HCT116 (cell line): ENCODE results near the gene ASIC5. TPM values are rescaled to one million over a fixed set of nuclear protein-coding genes. Genes with fewer than 3 reads are reported as not detected.

Experiments
- ATAC-seq: fragments of 200-7000 bp; cut with Tn5 transposase; 2 replicates; pipeline ENCODE4 v1.9.1; 2020; ENCODE audit warnings: mild to moderate bottlenecking, moderate library complexity
- BruUV-seq: library from RNA; stranded (reverse); fragments of 400-500 nt; replicated peaks from 2 replicates; lab custom pipeline; 2021; lab: Mats Ljungman, UMichigan
- CTCF ChIA-PET: fragments of 300-600 bp; sonication (Branson Sonifier 250); formaldehyde crosslinking; loops from one replicate; lab custom pipeline; 2021; ENCODE audit warnings: antibody characterized with exemption; lab: Charles Lee
- POLR2A ChIA-PET: fragments of 300-600, 350-600 bp; sonication (Branson Sonifier 250); formaldehyde crosslinking; loops from one replicate; lab custom pipeline; 2021; ENCODE audit warnings: antibody characterized with exemption; lab: Charles Lee
- RAD21 ChIA-PET, 2 experiments: fragments of 300-600 bp; sonication (Branson Sonifier 250); formaldehyde crosslinking; loops; one replicate each; lab custom pipeline; 2023; ENCODE audit warnings: low total read pairs in 2 of 2; ENCODE audit not compliant: uncharacterized antibody in 2 of 2, unreplicated experiment in 2 of 2, low non-redundant PET in 1 of 2; lab: Charles Lee
- DNase-seq: peaks from one replicate; pipeline ENCODE4 v3.0.0-alpha.2; 2010; ENCODE audit warnings: low read depth, low spot score
- H2AFZ ChIP-seq: fragments of 200-600 bp; shearing (Covaris generic), sonication (generic); 2 replicates; pipeline ENCODE4 v1.6.1; 2017; ENCODE audit warnings: low read depth, mixed run types, mixed read lengths, antibody characterized with exemption, low read length; ENCODE audit not compliant: poor library complexity, severe bottlenecking
- H3K27ac ChIP-seq: 2 replicates; pipeline ENCODE4 v1.5.1; 2012; ENCODE audit warnings: low read depth, low read length
- H3K27me3 ChIP-seq: fragments of 200-600 bp; sonication (generic); 2 replicates; pipeline ENCODE4 v1.6.1; 2016; ENCODE audit warnings: mixed run types, low read length, mixed read lengths; ENCODE audit not compliant: insufficient read depth
- H3K36me3 ChIP-seq, 2 experiments: fragments of 200-500 bp in 1 of 2; fragments of 200-600 bp in 1 of 2; sonication (Bioruptor generic) in 1 of 2; sonication (generic) in 1 of 2; 2 replicates each; pipeline versions ENCODE4 v1.5.1 to v1.6.1; 2014 to 2016; ENCODE audit warnings: low read length in 2 of 2, inconsistent platforms in 1 of 2, mixed read lengths in 1 of 2, mixed run types in 1 of 2; ENCODE audit not compliant: insufficient read depth in 2 of 2, control insufficient read depth in 1 of 2
- H3K4me1 ChIP-seq, 2 experiments: fragments of 200-600 bp in 1 of 2; sonication (generic) in 1 of 2; 2 replicates each; pipeline versions ENCODE4 v1.5.1 to v1.6.1; 2012 to 2017; ENCODE audit warnings: low read length in 2 of 2, inconsistent platforms in 1 of 2, mild to moderate bottlenecking in 1 of 2, mixed read lengths in 1 of 2, mixed run types in 1 of 2, moderate library complexity in 1 of 2; ENCODE audit not compliant: insufficient read depth in 2 of 2, control insufficient read depth in 1 of 2
- H3K4me2 ChIP-seq: fragments of 200-600 bp; sonication (generic); 2 replicates; pipeline ENCODE4 v1.6.1; 2017; ENCODE audit warnings: mixed run types, low read length, mixed read lengths
- H3K4me3 ChIP-seq, 2 experiments: fragments of 200-600 bp in 1 of 2; sonication (generic) in 1 of 2; replicated peaks in 1 of 2; 2 replicates each; pipeline ENCODE4 v1.5.1; 2011 to 2016; ENCODE audit warnings: low read length in 2 of 2, control low read depth in 1 of 2, low read depth in 1 of 2, mild to moderate bottlenecking in 1 of 2, mixed read lengths in 1 of 2, mixed run types in 1 of 2
- H3K79me2 ChIP-seq: fragments of 200-600 bp; sonication (generic); 2 replicates; pipeline ENCODE4 v1.6.1; 2017; ENCODE audit warnings: mild to moderate bottlenecking, mixed run types, low read length, moderate library complexity, mixed read lengths; ENCODE audit not compliant: insufficient read depth
- H3K9ac ChIP-seq: fragments of 200-600 bp; sonication (generic); 2 replicates; pipeline ENCODE4 v1.6.1; 2016; ENCODE audit warnings: low read length, mixed read lengths
- H3K9me2 ChIP-seq: fragments of 200-600 bp; sonication (generic), shearing (Covaris generic); 2 replicates; pipeline ENCODE4 v1.6.1; 2017; ENCODE audit warnings: mixed run types, mild to moderate bottlenecking, moderate library complexity; ENCODE audit not compliant: insufficient read depth
- H3K9me3 ChIP-seq, 2 experiments: fragments of 200-500 bp in 1 of 2; fragments of 200-600 bp in 1 of 2; sonication (Bioruptor generic) in 1 of 2; sonication (generic) in 1 of 2; 2 replicates each; pipeline ENCODE4 v1.6.1; 2014 to 2017; ENCODE audit warnings: low read length in 2 of 2, mixed read lengths in 2 of 2, inconsistent platforms in 1 of 2, low read depth in 1 of 2, mild to moderate bottlenecking in 1 of 2, mixed run types in 1 of 2, moderate library complexity in 1 of 2; ENCODE audit not compliant: control insufficient read depth in 1 of 2, insufficient read depth in 1 of 2
- H4K20me1 ChIP-seq: fragments of 200-600 bp; sonication (generic), shearing (Covaris generic); 2 replicates; pipeline ENCODE4 v1.6.1; 2017; ENCODE audit warnings: mixed run types, mild to moderate bottlenecking, moderate library complexity; ENCODE audit not compliant: insufficient read depth
- CBX3 ChIP-seq: IDR thresholded peaks from 2 replicates; pipeline ENCODE4 v1.6.1; 2012; ENCODE audit warnings: low read depth
- EGR1 ChIP-seq: IDR thresholded peaks from 2 replicates; pipeline ENCODE4 v1.6.1; 2012; ENCODE audit warnings: low read depth
- ELF1 ChIP-seq: IDR thresholded peaks from 2 replicates; pipeline ENCODE4 v1.6.1; 2012; ENCODE audit warnings: low read depth, borderline replicate concordance
- EZH2 ChIP-seq: fragments of 200-600 bp; sonication (generic); IDR thresholded peaks from 2 replicates; pipeline ENCODE4 v1.6.1; 2017; ENCODE audit warnings: antibody characterized with exemption, mixed run types
- EZH2phosphoT487 ChIP-seq: fragments of 200-600 bp; IDR thresholded peaks from 2 replicates; pipeline ENCODE4 v1.6.1; 2018; ENCODE audit warnings: antibody characterized with exemption, borderline replicate concordance
- FOSL1 ChIP-seq: IDR thresholded peaks from 2 replicates; pipeline ENCODE4 v1.6.1; 2012; ENCODE audit warnings: low read depth
- JUND ChIP-seq: IDR thresholded peaks from 2 replicates; pipeline ENCODE4 v1.6.1; 2012
- POLR2A ChIP-seq: IDR thresholded peaks from 2 replicates; pipeline ENCODE4 v1.7.0; 2011; ENCODE audit warnings: borderline replicate concordance; ENCODE audit not compliant: insufficient read depth, insufficient read length; ENCODE audit errors: extremely low read depth
- POLR2AphosphoS5 ChIP-seq: IDR thresholded peaks from 2 replicates; pipeline ENCODE4 v1.6.1; 2011; ENCODE audit warnings: mild to moderate bottlenecking, low read depth, low read length, moderate library complexity
- SIN3A ChIP-seq: IDR thresholded peaks from 2 replicates; pipeline ENCODE4 v1.6.1; 2012; ENCODE audit warnings: low read depth
- SP1 ChIP-seq: IDR thresholded peaks from 2 replicates; pipeline ENCODE4 v1.6.1; 2012; ENCODE audit warnings: low read depth
- SRF ChIP-seq: IDR thresholded peaks from 2 replicates; pipeline ENCODE4 v1.6.1; 2012; ENCODE audit warnings: low read depth
- ZFX ChIP-seq: fragments of 450-650 bp; IDR thresholded peaks from 2 replicates; pipeline ENCODE4 v1.6.1; 2017
- ZNF274 ChIP-seq: fragments of 200-500 bp; sonication (Bioruptor generic); IDR thresholded peaks from 2 replicates; pipeline ENCODE4 v1.6.1; 2014; ENCODE audit warnings: mild to moderate bottlenecking, low read depth, low read length, inconsistent platforms
- intact Hi-C: fragments of 100-400 bp; cut with micrococcal nuclease; formaldehyde crosslinking; loops from 2 replicates; pipeline ENCODE4 v1.10.0; 2022
- total RNA-seq: library from RNA; stranded (reverse); gene quantifications from one replicate; pipeline ENCODE4 v1.2.1, GENCODE V29; 2021; ENCODE audit not compliant: unreplicated experiment
- TF ChIP-seq, protein P1 (sequence below): IDR thresholded peaks from 2 replicates; pipeline ENCODE4 v1.6.1; 2012
- TF ChIP-seq, protein P2 (sequence below): IDR thresholded peaks from 2 replicates; pipeline ENCODE4 v1.6.1; 2012; ENCODE audit warnings: low read depth
- TF ChIP-seq, protein P3 (sequence below): IDR thresholded peaks from 2 replicates; pipeline ENCODE4 v1.6.1; 2012

Gene ASIC5
- total RNA-seq, 1 experiment from 2014 or later: not detected

DNA sequence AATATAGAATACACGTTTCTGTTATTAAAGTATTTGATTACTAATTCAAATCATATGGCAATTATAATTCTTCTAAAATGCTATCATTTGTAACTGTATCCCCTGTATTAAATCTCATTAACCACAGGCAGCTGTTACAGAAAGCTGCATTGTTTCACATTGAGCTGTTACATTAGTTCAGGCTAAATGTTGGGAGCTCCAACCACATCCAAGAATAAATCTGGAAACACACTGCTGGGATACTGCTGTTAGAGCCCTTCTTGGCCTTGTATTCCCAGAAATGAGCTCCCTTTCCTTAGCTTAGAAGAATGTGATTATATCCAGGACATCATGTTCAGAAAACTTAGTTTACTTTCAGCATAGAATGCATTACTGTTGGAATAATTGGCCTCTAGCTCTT is 59.1 kb downstream of the ASIC5 start:
- H3K79me2 ChIP-seq: no peaks in the 10 kb centered on the region
- no peak for ATAC-seq
- no peaks in the 10 kb centered on the region for H4K20me1 ChIP-seq
- H3K9me2 ChIP-seq: no peaks in the 10 kb centered on the region
- no peak overlapping the region for H3K4me3 ChIP-seq
- ChIA-PET CTCF (interaction anchor here (1.3 kb wide), 1 partner anchor 146 kb away, joined by 3 read pairs; the partner anchor contains the start of gene CTSO), POLR2A (no interaction called here), RAD21 (no interaction called here)
- no peaks in the 10 kb centered on the region for H3K4me1 ChIP-seq
- no peak for DNase-seq
- no peaks in the 10 kb centered on the region for H3K27me3 ChIP-seq
- H3K27ac ChIP-seq: no peak overlapping the region
- no peaks in the 10 kb centered on the region for H3K9me3 ChIP-seq
- H2AFZ ChIP-seq: no peak overlapping the region
- H3K36me3 ChIP-seq: no peaks in the 10 kb centered on the region
- TF ChIP-seq POLR2AphosphoS5 (no peak), EGR1 (no peak), JUND (no peak)
- H3K9ac ChIP-seq: no peak overlapping the region
- BruUV-seq: no TSS peak
- no peak overlapping the region for H3K4me2 ChIP-seq
- intact Hi-C loops: no loop called here

DNA sequence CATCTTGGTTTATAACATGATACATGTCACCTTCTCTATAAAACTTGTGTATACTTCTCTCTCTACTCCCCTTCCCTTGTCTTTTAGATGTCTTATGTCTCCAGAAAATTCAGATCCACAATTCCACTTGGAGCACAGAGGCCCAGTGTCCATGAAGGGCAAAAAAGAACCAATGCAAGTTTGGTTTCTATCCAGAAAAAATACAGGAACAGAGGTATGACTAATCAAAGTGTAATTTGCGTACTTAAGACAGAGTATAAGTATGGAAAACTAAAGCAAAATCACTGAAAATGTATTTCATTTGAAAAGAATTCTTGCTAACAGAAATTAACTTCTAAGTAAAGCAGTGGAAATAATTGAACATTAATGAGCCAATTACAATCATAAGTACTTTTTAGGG is 61.1 kb downstream of the ASIC5 start:
- Histone ChIP-seq H3K9ac (no peak overlapping the region), H3K36me3 (no peaks in the 10 kb centered on the region), H3K27ac (no peak overlapping the region), H4K20me1 (no peaks in the 10 kb centered on the region), H3K4me2 (no peak overlapping the region), H3K4me3 (no peak overlapping the region), H3K9me2 (no peaks in the 10 kb centered on the region), H3K27me3 (no peaks in the 10 kb centered on the region), H3K4me1 (no peaks in the 10 kb centered on the region), H2AFZ (no peak overlapping the region), H3K79me2 (no peaks in the 10 kb centered on the region), H3K9me3 (no peaks in the 10 kb centered on the region)
- RAD21 ChIA-PET: no interaction called here
- intact Hi-C loops: no loop called here
- CTCF ChIA-PET: no interaction called here
- POLR2A ChIA-PET: no interaction called here
- TF ChIP-seq ZNF274 (no peak), SP1 (no peak), POLR2A (no peak), SIN3A (no peak), ZFX (no peak), EZH2 (no peak), FOSL1 (no peak), ELF1 (no peak), CBX3 (no peak), SRF (no peak), POLR2AphosphoS5 (no peak), EZH2phosphoT487 (no peak), JUND (no peak)
- TF ChIP-seq, protein P1, sequence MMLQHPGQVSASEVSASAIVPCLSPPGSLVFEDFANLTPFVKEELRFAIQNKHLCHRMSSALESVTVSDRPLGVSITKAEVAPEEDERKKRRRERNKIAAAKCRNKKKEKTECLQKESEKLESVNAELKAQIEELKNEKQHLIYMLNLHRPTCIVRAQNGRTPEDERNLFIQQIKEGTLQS: no peak
- TF ChIP-seq, protein P2, sequence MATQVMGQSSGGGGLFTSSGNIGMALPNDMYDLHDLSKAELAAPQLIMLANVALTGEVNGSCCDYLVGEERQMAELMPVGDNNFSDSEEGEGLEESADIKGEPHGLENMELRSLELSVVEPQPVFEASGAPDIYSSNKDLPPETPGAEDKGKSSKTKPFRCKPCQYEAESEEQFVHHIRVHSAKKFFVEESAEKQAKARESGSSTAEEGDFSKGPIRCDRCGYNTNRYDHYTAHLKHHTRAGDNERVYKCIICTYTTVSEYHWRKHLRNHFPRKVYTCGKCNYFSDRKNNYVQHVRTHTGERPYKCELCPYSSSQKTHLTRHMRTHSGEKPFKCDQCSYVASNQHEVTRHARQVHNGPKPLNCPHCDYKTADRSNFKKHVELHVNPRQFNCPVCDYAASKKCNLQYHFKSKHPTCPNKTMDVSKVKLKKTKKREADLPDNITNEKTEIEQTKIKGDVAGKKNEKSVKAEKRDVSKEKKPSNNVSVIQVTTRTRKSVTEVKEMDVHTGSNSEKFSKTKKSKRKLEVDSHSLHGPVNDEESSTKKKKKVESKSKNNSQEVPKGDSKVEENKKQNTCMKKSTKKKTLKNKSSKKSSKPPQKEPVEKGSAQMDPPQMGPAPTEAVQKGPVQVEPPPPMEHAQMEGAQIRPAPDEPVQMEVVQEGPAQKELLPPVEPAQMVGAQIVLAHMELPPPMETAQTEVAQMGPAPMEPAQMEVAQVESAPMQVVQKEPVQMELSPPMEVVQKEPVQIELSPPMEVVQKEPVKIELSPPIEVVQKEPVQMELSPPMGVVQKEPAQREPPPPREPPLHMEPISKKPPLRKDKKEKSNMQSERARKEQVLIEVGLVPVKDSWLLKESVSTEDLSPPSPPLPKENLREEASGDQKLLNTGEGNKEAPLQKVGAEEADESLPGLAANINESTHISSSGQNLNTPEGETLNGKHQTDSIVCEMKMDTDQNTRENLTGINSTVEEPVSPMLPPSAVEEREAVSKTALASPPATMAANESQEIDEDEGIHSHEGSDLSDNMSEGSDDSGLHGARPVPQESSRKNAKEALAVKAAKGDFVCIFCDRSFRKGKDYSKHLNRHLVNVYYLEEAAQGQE: no peak
- TF ChIP-seq, protein P3, sequence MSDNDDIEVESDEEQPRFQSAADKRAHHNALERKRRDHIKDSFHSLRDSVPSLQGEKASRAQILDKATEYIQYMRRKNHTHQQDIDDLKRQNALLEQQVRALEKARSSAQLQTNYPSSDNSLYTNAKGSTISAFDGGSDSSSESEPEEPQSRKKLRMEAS: no peak
- no peak for DNase-seq
- BruUV-seq: no TSS peak
- ATAC-seq: no peak
